Measurements from ENCODE around the gene WDR20. TPM values are rescaled to one million over a fixed set of nuclear protein-coding genes. Genes with fewer than 3 reads are reported as not detected.

Gene WDR20
- total RNA-seq, 1 donor = 15.6 TPM

DNA sequence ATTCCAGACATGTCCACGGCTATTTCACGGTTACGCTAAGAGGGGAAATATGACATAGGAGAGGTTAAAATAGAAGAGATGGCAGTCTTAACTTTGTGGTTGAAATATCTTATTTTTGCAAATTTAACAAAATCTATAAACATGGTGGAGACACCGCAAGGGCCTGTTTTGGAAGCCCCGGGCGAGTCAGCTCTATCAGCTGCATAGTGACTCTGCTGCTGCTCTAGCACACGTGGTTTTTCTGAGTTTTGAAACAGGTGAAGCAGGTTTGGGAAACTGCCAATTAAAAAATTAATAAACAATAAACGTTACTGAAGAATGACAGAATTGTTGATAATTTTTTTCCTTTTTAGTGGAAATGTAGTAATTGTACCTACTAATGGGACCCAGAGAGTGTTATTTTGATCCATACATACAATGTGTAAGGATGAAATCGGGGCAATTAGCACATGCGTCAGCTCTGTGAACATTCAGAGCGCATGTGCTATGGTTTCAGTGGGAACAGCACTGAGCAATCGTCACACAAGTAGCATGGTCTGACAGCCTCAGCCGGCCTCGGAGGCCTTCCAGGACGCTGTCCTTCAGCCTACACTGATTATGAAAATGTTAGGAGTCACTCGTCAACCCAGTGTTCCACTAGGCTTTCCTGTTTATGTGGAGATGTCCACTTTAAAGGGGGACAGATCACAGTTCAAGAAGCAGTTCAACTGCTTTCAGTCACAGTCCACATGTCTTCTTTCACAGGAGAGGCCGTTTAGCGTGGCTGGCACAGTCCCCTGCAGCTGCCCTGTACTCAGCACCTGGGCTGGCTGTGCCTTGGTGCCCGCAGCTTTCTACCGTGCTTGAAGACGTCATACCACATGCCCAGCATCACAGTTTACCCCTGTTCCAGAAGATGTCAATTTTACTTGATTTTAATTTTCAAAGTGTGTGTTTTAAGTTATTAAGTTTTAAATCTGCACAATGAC, 113.4 kb downstream of the WDR20 start:
- H4K20me1 ChIP-seq (ENCODE audit: insufficient read depth, low read length) = no peaks in the 10 kb centered on the region
- H3K27me3 ChIP-seq (ENCODE audit: insufficient read depth, low read length) = no peaks in the 10 kb centered on the region
- H3K9me3 ChIP-seq (ENCODE audit: low read depth, low read length) = no peaks in the 10 kb centered on the region
- H3K36me3 ChIP-seq (ENCODE audit: insufficient read depth, low read length) = peaks cover 27% of the 10 kb centered on the region
- H3K4me1 ChIP-seq (ENCODE audit: insufficient read depth, low read length) = peaks cover 10% of the 10 kb centered on the region
- DNase-seq (ENCODE audit: insufficient read length, low spot score, missing footprints) = no peak
- peaks cover 12% of the 10 kb centered on the region for H3K79me2 ChIP-seq (ENCODE audit: insufficient read depth, low read length)
- no peak overlapping the region for H2AFZ ChIP-seq (ENCODE audit: low read length)
- no peak overlapping the region for H3K27ac ChIP-seq (ENCODE audit: low read depth, low read length)
- TF ChIP-seq, protein P1, sequence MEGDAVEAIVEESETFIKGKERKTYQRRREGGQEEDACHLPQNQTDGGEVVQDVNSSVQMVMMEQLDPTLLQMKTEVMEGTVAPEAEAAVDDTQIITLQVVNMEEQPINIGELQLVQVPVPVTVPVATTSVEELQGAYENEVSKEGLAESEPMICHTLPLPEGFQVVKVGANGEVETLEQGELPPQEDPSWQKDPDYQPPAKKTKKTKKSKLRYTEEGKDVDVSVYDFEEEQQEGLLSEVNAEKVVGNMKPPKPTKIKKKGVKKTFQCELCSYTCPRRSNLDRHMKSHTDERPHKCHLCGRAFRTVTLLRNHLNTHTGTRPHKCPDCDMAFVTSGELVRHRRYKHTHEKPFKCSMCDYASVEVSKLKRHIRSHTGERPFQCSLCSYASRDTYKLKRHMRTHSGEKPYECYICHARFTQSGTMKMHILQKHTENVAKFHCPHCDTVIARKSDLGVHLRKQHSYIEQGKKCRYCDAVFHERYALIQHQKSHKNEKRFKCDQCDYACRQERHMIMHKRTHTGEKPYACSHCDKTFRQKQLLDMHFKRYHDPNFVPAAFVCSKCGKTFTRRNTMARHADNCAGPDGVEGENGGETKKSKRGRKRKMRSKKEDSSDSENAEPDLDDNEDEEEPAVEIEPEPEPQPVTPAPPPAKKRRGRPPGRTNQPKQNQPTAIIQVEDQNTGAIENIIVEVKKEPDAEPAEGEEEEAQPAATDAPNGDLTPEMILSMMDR (IDR thresholded peaks at IDR 0.05; ENCODE audit: extremely low read depth, low read depth, low read length) = no peak
- no peak overlapping the region for H3K4me2 ChIP-seq (ENCODE audit: insufficient read depth, low read length)
- H3K4me3 ChIP-seq (ENCODE audit: insufficient read depth, low read length) = no peak overlapping the region

DNA sequence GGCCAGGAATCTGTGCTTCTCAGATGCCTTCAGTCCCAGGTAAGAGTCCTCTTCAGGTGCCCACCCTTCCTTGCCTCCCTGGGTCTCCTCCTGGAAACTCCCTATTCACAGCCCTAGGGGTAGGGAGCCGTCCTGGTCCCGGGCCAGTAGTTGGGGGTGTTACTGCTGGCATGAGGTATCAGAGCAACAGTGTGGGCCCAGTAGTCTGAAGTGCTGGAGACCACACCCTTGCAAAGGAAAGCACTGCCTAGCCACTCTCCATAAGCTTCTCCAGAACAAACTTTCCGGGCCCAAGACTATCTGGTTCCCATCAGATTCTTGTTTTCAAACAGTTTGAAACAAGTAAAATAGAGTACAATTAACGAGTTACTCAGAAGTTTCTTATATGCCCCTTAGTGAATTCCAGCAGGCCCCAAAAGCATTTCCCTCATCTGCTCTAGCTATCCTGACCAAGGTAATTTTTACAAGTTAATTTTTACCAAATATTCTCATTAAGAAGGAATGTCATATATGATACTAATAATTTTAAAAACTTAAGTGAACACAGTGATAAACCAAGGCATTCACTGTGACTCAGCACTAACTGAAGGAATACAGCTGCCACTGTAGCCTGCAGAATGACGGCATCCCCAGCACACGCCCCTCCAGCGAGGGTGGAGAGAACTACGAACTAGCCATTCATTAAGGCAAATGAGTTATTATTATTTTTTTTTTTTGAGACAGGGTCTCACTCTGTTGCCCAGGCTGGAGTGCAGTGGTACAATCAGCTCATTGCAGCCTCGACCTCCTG, 115.9 kb downstream of the WDR20 start:
- peak; percentile 83 for DNase-seq (ENCODE audit: insufficient read length, low spot score, missing footprints)
- Histone ChIP-seq H3K36me3 (ENCODE audit: insufficient read depth, low read length) (peaks cover 11% of the 10 kb centered on the region), H3K4me2 (ENCODE audit: insufficient read depth, low read length) (no peak overlapping the region), H2AFZ (ENCODE audit: low read length) (no peak overlapping the region), H3K4me3 (ENCODE audit: insufficient read depth, low read length) (no peak overlapping the region), H3K4me1 (ENCODE audit: insufficient read depth, low read length) (peaks cover 10% of the 10 kb centered on the region), H3K79me2 (ENCODE audit: insufficient read depth, low read length) (peaks cover 6% of the 10 kb centered on the region), H3K9me3 (ENCODE audit: low read depth, low read length) (no peaks in the 10 kb centered on the region), H4K20me1 (ENCODE audit: insufficient read depth, low read length) (no peaks in the 10 kb centered on the region), H3K27ac (ENCODE audit: low read depth, low read length) (peak overlapping the region; percentile 80), H3K27me3 (ENCODE audit: insufficient read depth, low read length) (no peaks in the 10 kb centered on the region)
- TF ChIP-seq, protein P1 (IDR thresholded peaks at IDR 0.05; ENCODE audit: extremely low read depth, low read depth, low read length) = no peak

DNA sequence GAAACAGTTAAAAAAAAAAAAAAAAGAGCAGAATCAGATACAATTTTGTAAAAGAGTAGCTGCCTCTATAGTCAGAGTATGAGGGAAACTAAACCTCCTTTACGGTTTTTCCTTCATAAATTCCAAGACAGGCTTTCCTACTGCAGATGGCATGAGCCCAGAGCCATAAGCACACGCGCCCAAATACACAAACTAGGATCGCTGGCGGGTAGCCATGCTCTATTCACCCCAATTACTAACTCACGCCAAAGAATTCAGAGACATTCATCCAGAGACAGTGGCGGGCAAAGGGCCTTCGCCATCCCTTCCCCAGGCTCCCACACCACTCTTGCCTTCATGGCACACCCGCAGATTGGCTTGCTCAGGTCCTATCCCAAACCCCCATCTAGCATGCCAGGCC, 117.0 kb downstream of the WDR20 start:
- Histone ChIP-seq H3K9me3 (ENCODE audit: low read depth, low read length) (no peaks in the 10 kb centered on the region), H3K27ac (ENCODE audit: low read depth, low read length) (peak overlapping the region; percentile 11), H3K4me2 (ENCODE audit: insufficient read depth, low read length) (no peak overlapping the region), H3K4me3 (ENCODE audit: insufficient read depth, low read length) (no peak overlapping the region), H2AFZ (ENCODE audit: low read length) (no peak overlapping the region), H3K79me2 (ENCODE audit: insufficient read depth, low read length) (peaks cover 6% of the 10 kb centered on the region), H3K27me3 (ENCODE audit: insufficient read depth, low read length) (no peaks in the 10 kb centered on the region), H4K20me1 (ENCODE audit: insufficient read depth, low read length) (no peaks in the 10 kb centered on the region), H3K4me1 (ENCODE audit: insufficient read depth, low read length) (peaks cover 10% of the 10 kb centered on the region), H3K36me3 (ENCODE audit: insufficient read depth, low read length) (no peaks in the 10 kb centered on the region)
- TF ChIP-seq, protein P1 (IDR thresholded peaks at IDR 0.05; ENCODE audit: extremely low read depth, low read depth, low read length) = no peak
- DNase-seq (ENCODE audit: insufficient read length, low spot score, missing footprints) = no peak

DNA sequence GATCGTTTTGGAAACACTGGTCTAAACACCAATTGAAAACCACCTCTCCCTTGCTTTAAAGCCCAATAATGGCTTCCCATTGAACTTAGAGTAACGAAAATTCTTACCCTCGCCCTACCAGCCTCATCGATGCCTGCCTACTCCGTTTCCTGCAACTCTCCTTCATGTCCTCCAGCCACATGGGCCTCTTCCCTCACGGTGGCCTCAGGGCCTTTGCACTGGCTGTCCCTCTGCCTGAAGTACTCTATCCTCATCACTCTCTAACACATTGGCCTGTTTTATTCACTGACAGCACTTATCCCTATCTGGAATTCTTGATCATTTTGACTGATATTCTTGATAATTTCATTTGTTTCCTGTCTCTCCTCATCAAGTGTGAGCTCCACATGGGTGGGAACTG, 118.4 kb downstream of the WDR20 start:
- H3K4me2 ChIP-seq (ENCODE audit: insufficient read depth, low read length) = no peak overlapping the region
- no peak for DNase-seq (ENCODE audit: insufficient read length, low spot score, missing footprints)
- no peaks in the 10 kb centered on the region for H3K27me3 ChIP-seq (ENCODE audit: insufficient read depth, low read length)
- H3K4me1 ChIP-seq (ENCODE audit: insufficient read depth, low read length) = peaks cover 10% of the 10 kb centered on the region
- TF ChIP-seq, protein P1 (IDR thresholded peaks at IDR 0.05; ENCODE audit: extremely low read depth, low read depth, low read length) = no peak
- H3K9me3 ChIP-seq (ENCODE audit: low read depth, low read length) = no peaks in the 10 kb centered on the region
- H3K4me3 ChIP-seq (ENCODE audit: insufficient read depth, low read length) = no peak overlapping the region
- H3K36me3 ChIP-seq (ENCODE audit: insufficient read depth, low read length) = no peaks in the 10 kb centered on the region
- H2AFZ ChIP-seq (ENCODE audit: low read length) = no peak overlapping the region
- H3K79me2 ChIP-seq (ENCODE audit: insufficient read depth, low read length) = peaks cover 6% of the 10 kb centered on the region
- no peak overlapping the region for H3K27ac ChIP-seq (ENCODE audit: low read depth, low read length)
- no peaks in the 10 kb centered on the region for H4K20me1 ChIP-seq (ENCODE audit: insufficient read depth, low read length)

Measured in osteoblast (primary cell).